GM12878 (cell line): Measurements from ENCODE around the gene CNOT3. TPM values are rescaled to one million over a fixed set of nuclear protein-coding genes. Genes with fewer than 3 reads are reported as not detected.

ENCODE experiments used
- BCL3 ChIP-seq: IDR thresholded peaks from 2 replicates; pipeline ENCODE4 v1.6.1; 2011; ENCODE audit warnings: borderline replicate concordance, low read depth, mild to moderate bottlenecking, moderate library complexity, low read length; ENCODE audit not compliant: insufficient read depth, poor library complexity, severe bottlenecking
- CBX3 ChIP-seq: fragments of 200-600 bp; sonication (generic); IDR thresholded peaks from 2 replicates; pipeline ENCODE4 v1.6.1; 2016; ENCODE audit warnings: low read depth, borderline replicate concordance
- CHD1 ChIP-seq: IDR thresholded peaks from 2 replicates; pipeline ENCODE4 v1.6.1; 2012; ENCODE audit warnings: low read depth, low read length, improper control_type of control experiment
- CREM ChIP-seq: IDR thresholded peaks from 2 replicates; pipeline ENCODE4 v1.6.1; 2014; ENCODE audit warnings: antibody characterized with exemption, low read depth
- DPF2 ChIP-seq: fragments of 450-650 bp; IDR thresholded peaks from 2 replicates; pipeline ENCODE4 v1.6.1; 2017; ENCODE audit warnings: mild to moderate bottlenecking
- EP300 ChIP-seq, 2 experiments: fragments of 150-350 bp in 1 of 2; IDR thresholded peaks; 2 replicates each; pipeline ENCODE4 v1.6.1; 2011 to 2012; ENCODE audit warnings: low read depth in 2 of 2, low read length in 2 of 2, borderline replicate concordance in 1 of 2, improper control_type of control experiment in 1 of 2, inconsistent platforms in 1 of 2; ENCODE audit not compliant: control insufficient read depth in 1 of 2
- EZH2 ChIP-seq: IDR thresholded peaks from 2 replicates; pipeline ENCODE4 v1.6.1; 2012; ENCODE audit warnings: low read depth, mild to moderate bottlenecking, control low read depth, inconsistent platforms, low read length, borderline replicate concordance; ENCODE audit not compliant: control insufficient read depth
- FOXK2 ChIP-seq: fragments of 450-650 bp; IDR thresholded peaks from 2 replicates; pipeline ENCODE4 v1.6.1; 2017; ENCODE audit warnings: mild to moderate bottlenecking, moderate library complexity
- HDGF ChIP-seq: fragments of 450-650 bp; IDR thresholded peaks from 2 replicates; pipeline ENCODE4 v1.6.1; 2016; ENCODE audit warnings: antibody characterized with exemption
- IRF3 ChIP-seq: fragments of 450-650 bp; IDR thresholded peaks from 2 replicates; pipeline ENCODE4 v1.6.1; 2014; ENCODE audit warnings: mild to moderate bottlenecking
- IRF4 ChIP-seq: IDR thresholded peaks from 2 replicates; pipeline ENCODE4 v1.6.1; 2011; ENCODE audit warnings: low read depth, low read length
- KAT2A ChIP-seq: conservative IDR thresholded peaks from 2 replicates; pipeline ENCODE4 v1.6.1; 2011; ENCODE audit warnings: low read depth, low read length; ENCODE audit not compliant: control insufficient read depth
- PAX5 ChIP-seq: IDR thresholded peaks from 2 replicates; pipeline ENCODE4 v1.6.1; 2011; ENCODE audit warnings: low read depth, low read length, borderline replicate concordance
- PKNOX1 ChIP-seq: fragments of 450-650 bp; IDR thresholded peaks from 2 replicates; pipeline ENCODE4 v1.6.1; 2016; ENCODE audit warnings: mild to moderate bottlenecking
- POU2F2 ChIP-seq: IDR thresholded peaks from 3 replicates; pipeline ENCODE4 v1.6.1; 2011; ENCODE audit warnings: low read depth, mild to moderate bottlenecking, low read length, borderline replicate concordance
- RFX5 ChIP-seq: IDR thresholded peaks from 2 replicates; pipeline ENCODE4 v1.6.1; 2011; ENCODE audit warnings: low read depth, low read length, improper control_type of control experiment
- SMARCA5 ChIP-seq: fragments of 450-650 bp; IDR thresholded peaks from 2 replicates; pipeline ENCODE4 v1.6.1; 2017; ENCODE audit warnings: mild to moderate bottlenecking
- TARDBP ChIP-seq: IDR thresholded peaks from 2 replicates; pipeline ENCODE4 v1.6.1; 2016; ENCODE audit warnings: borderline replicate concordance
- TCF12 ChIP-seq: IDR thresholded peaks from 2 replicates; pipeline ENCODE4 v1.6.1; 2011; ENCODE audit warnings: low read depth, mild to moderate bottlenecking, low read length
- YBX1 ChIP-seq: fragments of 450-650 bp; IDR thresholded peaks from 2 replicates; pipeline ENCODE4 v1.6.1; 2016; ENCODE audit warnings: antibody characterized with exemption
- YY1 ChIP-seq: IDR thresholded peaks from 2 replicates; pipeline ENCODE4 v1.6.1; 2011; ENCODE audit warnings: low read depth, mild to moderate bottlenecking, low read length
- polyA plus RNA-seq, 11 experiments: library from polyadenylated mRNA; depleted of rRNA in 4 of 11; unstranded in 6 of 11; stranded (reverse) in 5 of 11; fragments of >200 nt; fragmentation: Nextera tagmentation in 4 of 11; fragmentation: Illumina TruSeq in 1 of 11; extraction: Ambion mirVana in 4 of 11; extraction: Trizol in 1 of 11; gene quantifications; 1 replicate in 1 of 11; 2 replicates in 10 of 11; pipeline versions ENCODE4 v1.2.1 to v1.2.3, GENCODE V29; 2011 to 2016; ENCODE audit warnings: inconsistent platforms in 2 of 11, missing spikeins in 2 of 11, low read depth in 1 of 11
- total RNA-seq, 4 experiments: library from RNA; depleted of rRNA in 3 of 4; stranded (reverse); fragments of >200 nt in 3 of 4; fragmentation: Illumina TruSeq in 1 of 4; extraction: Trizol in 1 of 4; gene quantifications; 2 replicates each; pipeline versions ENCODE4 v1.2.1 to v1.2.3, GENCODE V29; 2013 to 2021
- TF ChIP-seq, protein P1 (sequence below): IDR thresholded peaks from 2 replicates; pipeline ENCODE4 v1.6.1; 2011; ENCODE audit warnings: low read depth, low read length, improper control_type of control experiment, borderline replicate concordance
- TF ChIP-seq, protein P2 (sequence below): fragments of 450-650 bp; formaldehyde crosslinking; IDR thresholded peaks from 2 replicates; pipeline ENCODE4 v1.5.0; 2022; ENCODE audit warnings: mild to moderate bottlenecking, missing genetic modification characterization

CNOT3 gene
- total and polyA plus RNA-seq, 10 of the 15 experiments (the other 5 are each of a cell fraction or from before 2014, with no cell fraction given), result 0.14 to 45.1 (median 14.0) TPM

GRCh38 chr19:54102421-54103169 lies 35.0 kb upstream of the CNOT3 start, which contains the start of gene NDUFA3 (continued):
- TF ChIP-seq IRF3 (no peak), TARDBP (peak; percentile 87; the same call in 1 of the 2 replicates), IRF4 (no peak), SMARCA5 (peak; percentile 92; the same call in 1 of the 2 replicates), DPF2 (no peak), EP300 (IDR thresholded peaks at IDR 0.05; ENCODE audit: borderline replicate concordance in 1 of 2, control insufficient read depth in 1 of 2, low read depth in 2 of 2, low read length in 2 of 2) (no peak), PKNOX1 (0 out of 2 replicates have a peak, but pooled peaks have one; percentile 27), YY1 (peak; percentile 97), EZH2 (no peak), CBX3 (no peak), FOXK2 (peak; percentile 31; the same call in 1 of the 2 replicates), CHD1 (no peak), CREM (peak; percentile 95), YBX1 (no peak), HDGF (peak; percentile 70; the same call in 1 of the 2 replicates), BCL3 (no peak), PAX5 (no peak; the same call in 1 of the 2 replicates), POU2F2 (peak; percentile 40; the same call in 1 of the 3 replicates), TCF12 (0 out of 2 replicates have a peak, but pooled peaks have one; percentile 11), RFX5 (no peak), KAT2A (no peak)
- TF ChIP-seq, protein P1, sequence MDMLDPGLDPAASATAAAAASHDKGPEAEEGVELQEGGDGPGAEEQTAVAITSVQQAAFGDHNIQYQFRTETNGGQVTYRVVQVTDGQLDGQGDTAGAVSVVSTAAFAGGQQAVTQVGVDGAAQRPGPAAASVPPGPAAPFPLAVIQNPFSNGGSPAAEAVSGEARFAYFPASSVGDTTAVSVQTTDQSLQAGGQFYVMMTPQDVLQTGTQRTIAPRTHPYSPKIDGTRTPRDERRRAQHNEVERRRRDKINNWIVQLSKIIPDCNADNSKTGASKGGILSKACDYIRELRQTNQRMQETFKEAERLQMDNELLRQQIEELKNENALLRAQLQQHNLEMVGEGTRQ, result no peak
- TF ChIP-seq, protein P2, sequence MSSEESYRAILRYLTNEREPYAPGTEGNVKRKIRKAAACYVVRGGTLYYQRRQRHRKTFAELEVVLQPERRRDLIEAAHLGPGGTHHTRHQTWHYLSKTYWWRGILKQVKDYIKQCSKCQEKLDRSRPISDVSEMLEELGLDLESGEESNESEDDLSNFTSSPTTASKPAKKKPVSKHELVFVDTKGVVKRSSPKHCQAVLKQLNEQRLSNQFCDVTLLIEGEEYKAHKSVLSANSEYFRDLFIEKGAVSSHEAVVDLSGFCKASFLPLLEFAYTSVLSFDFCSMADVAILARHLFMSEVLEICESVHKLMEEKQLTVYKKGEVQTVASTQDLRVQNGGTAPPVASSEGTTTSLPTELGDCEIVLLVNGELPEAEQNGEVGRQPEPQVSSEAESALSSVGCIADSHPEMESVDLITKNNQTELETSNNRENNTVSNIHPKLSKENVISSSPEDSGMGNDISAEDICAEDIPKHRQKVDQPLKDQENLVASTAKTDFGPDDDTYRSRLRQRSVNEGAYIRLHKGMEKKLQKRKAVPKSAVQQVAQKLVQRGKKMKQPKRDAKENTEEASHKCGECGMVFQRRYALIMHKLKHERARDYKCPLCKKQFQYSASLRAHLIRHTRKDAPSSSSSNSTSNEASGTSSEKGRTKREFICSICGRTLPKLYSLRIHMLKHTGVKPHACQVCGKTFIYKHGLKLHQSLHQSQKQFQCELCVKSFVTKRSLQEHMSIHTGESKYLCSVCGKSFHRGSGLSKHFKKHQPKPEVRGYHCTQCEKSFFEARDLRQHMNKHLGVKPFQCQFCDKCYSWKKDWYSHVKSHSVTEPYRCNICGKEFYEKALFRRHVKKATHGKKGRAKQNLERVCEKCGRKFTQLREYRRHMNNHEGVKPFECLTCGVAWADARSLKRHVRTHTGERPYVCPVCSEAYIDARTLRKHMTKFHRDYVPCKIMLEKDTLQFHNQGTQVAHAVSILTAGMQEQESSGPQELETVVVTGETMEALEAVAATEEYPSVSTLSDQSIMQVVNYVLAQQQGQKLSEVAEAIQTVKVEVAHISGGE (CRISPR knock-in tag), result no peak
